GM23338 (cell line): ENCODE results near the gene KIF6. TPM values are rescaled to one million over a fixed set of nuclear protein-coding genes. Genes with fewer than 3 reads are reported as not detected.

ENCODE experiments used
- ATAC-seq: fragments of 200-7000 bp; cut with Tn5 transposase; 3 replicates; pipeline ENCODE4 v1.9.1; 2020
- DNase-seq: peaks from one replicate; pipeline ENCODE4 v3.0.0-alpha.2; 2015; ENCODE audit warnings: low spot score
- H2AFZ ChIP-seq: fragments of 200-600 bp; sonication (generic); 2 replicates; pipeline ENCODE4 v1.8.0; 2016; ENCODE audit warnings: antibody characterized with exemption, mild to moderate bottlenecking, moderate library complexity
- H3F3A ChIP-seq: fragments of 200-600 bp; sonication (generic); replicated peaks from 2 replicates; pipeline ENCODE4 v1.8.0; 2017; ENCODE audit warnings: antibody characterized with exemption, mixed run types, low read depth
- H3K27ac ChIP-seq: fragments of 200-600 bp; sonication (generic); 2 replicates; pipeline ENCODE4 v1.6.1; 2016; ENCODE audit warnings: low read depth
- H3K27me3 ChIP-seq: fragments of 200-600 bp; sonication (generic); 2 replicates; pipeline ENCODE4 v1.8.0; 2016; ENCODE audit warnings: mild to moderate bottlenecking, mixed run types, moderate library complexity; ENCODE audit not compliant: insufficient read depth
- H3K36me3 ChIP-seq: fragments of 200-600 bp; sonication (generic); 2 replicates; pipeline ENCODE4 v1.8.0; 2016; ENCODE audit warnings: mild to moderate bottlenecking; ENCODE audit not compliant: insufficient read depth
- H3K4me1 ChIP-seq: fragments of 200-600 bp; sonication (generic); 2 replicates; pipeline ENCODE4 v1.8.0; 2016; ENCODE audit warnings: mild to moderate bottlenecking, moderate library complexity; ENCODE audit not compliant: insufficient read depth
- H3K4me2 ChIP-seq: fragments of 200-600 bp; sonication (generic); 2 replicates; pipeline ENCODE4 v1.7.1; 2017; ENCODE audit warnings: mixed run types
- H3K4me3 ChIP-seq: fragments of 200-600 bp; sonication (generic); 2 replicates; pipeline ENCODE4 v1.6.1; 2016; ENCODE audit warnings: mixed run types
- H3K79me2 ChIP-seq: fragments of 200-600 bp; sonication (generic); replicated peaks from 2 replicates; pipeline ENCODE4 v1.8.0; 2017; ENCODE audit warnings: mild to moderate bottlenecking; ENCODE audit not compliant: insufficient read depth
- H3K9me2 ChIP-seq: fragments of 200-600 bp; sonication (generic); 2 replicates; pipeline ENCODE4 v1.8.0; 2017; ENCODE audit not compliant: insufficient read depth
- H4K20me1 ChIP-seq: fragments of 200-600 bp; sonication (generic); replicated peaks from 2 replicates; pipeline ENCODE4 v1.8.0; 2017; ENCODE audit warnings: mild to moderate bottlenecking; ENCODE audit not compliant: insufficient read depth
- H3K27ac Mint-ChIP-seq: 2 replicates; pipeline ENCODE4 v1.8.0; 2020; ENCODE audit warnings: inconsistent platforms, mild to moderate bottlenecking, moderate library complexity, mixed read lengths
- H3K27me3 Mint-ChIP-seq: 3 replicates; pipeline ENCODE4 v1.8.0; 2022; ENCODE audit warnings: low read depth, mild to moderate bottlenecking, moderate library complexity, mixed read lengths, inconsistent platforms; ENCODE audit not compliant: insufficient read depth, poor library complexity
- H3K36me3 Mint-ChIP-seq: 3 replicates; pipeline ENCODE4 v1.8.0; 2021; ENCODE audit warnings: low read depth, mild to moderate bottlenecking, inconsistent platforms, moderate library complexity, mixed read lengths
- H3K4me1 Mint-ChIP-seq: 3 replicates; pipeline ENCODE4 v1.8.0; 2020; ENCODE audit warnings: mild to moderate bottlenecking, inconsistent platforms, mixed read lengths
- H3K4me3 Mint-ChIP-seq: 3 replicates; pipeline ENCODE4 v1.8.0; 2021; ENCODE audit warnings: moderate library complexity, mild to moderate bottlenecking, inconsistent platforms, mixed read lengths
- H3K9me3 Mint-ChIP-seq: 3 replicates; pipeline ENCODE4 v1.8.0; 2020; ENCODE audit warnings: moderate library complexity, mild to moderate bottlenecking, inconsistent platforms, mixed read lengths
- CREB1 ChIP-seq: fragments of 250-450 bp; sonication (Bioruptor Pico); IDR thresholded peaks from 2 replicates; pipeline ENCODE4 v1.5.0; 2020; ENCODE audit warnings: low read depth, mild to moderate bottlenecking, moderate library complexity
- ETS1 ChIP-seq: IDR thresholded peaks from 2 replicates; pipeline ENCODE4 v1.6.1; 2016; ENCODE audit warnings: antibody characterized with exemption
- EZH2 ChIP-seq: fragments of 200-600 bp; sonication (generic); IDR thresholded peaks from one replicate; pipeline ENCODE4 v1.8.0; 2017; ENCODE audit warnings: antibody characterized with exemption, mild to moderate bottlenecking, low read depth; ENCODE audit not compliant: unreplicated experiment
- EZH2phosphoT487 ChIP-seq: fragments of 200-600 bp; sonication (generic); IDR thresholded peaks from one replicate; pipeline ENCODE4 v1.8.1; 2018; ENCODE audit warnings: antibody characterized with exemption; ENCODE audit not compliant: unreplicated experiment
- JUNB ChIP-seq: IDR thresholded peaks from one replicate; pipeline ENCODE4 v1.6.1; 2016; ENCODE audit warnings: antibody characterized with exemption; ENCODE audit not compliant: unreplicated experiment
- NANOG ChIP-seq: IDR thresholded peaks from 2 replicates; pipeline ENCODE4 v1.6.1; 2016; ENCODE audit warnings: antibody characterized with exemption, borderline replicate concordance
- POLR2AphosphoS5 ChIP-seq: IDR thresholded peaks from 2 replicates; pipeline ENCODE4 v1.6.1; 2016; ENCODE audit warnings: antibody characterized with exemption, low read depth
- STAT1 ChIP-seq: IDR thresholded peaks from one replicate; pipeline ENCODE4 v1.6.1; 2016; ENCODE audit warnings: antibody characterized with exemption; ENCODE audit not compliant: unreplicated experiment
- ZNF114 ChIP-seq: fragments of 250-450 bp; sonication (Bioruptor Pico); IDR thresholded peaks from 2 replicates; pipeline ENCODE4 v1.5.0; 2020; ENCODE audit warnings: mild to moderate bottlenecking, moderate library complexity
- ZNF331 ChIP-seq: fragments of 250-450 bp; sonication (Bioruptor Pico); IDR thresholded peaks from 2 replicates; pipeline ENCODE4 v1.5.0; 2020; ENCODE audit warnings: low read depth, mild to moderate bottlenecking, moderate library complexity
- polyA plus RNA-seq: library from polyadenylated mRNA; unstranded; fragments of >200 nt; fragmentation: Nextera tagmentation; extraction: Ambion mirVana; gene quantifications from 2 replicates; pipeline ENCODE4 v1.2.1, GENCODE V29; 2016
- total RNA-seq: library from RNA; depleted of rRNA; stranded (reverse); fragments of >200 nt; shearing (Covaris generic); gene quantifications from 2 replicates; pipeline ENCODE4 v1.2.3, GENCODE V29; 2014
- TF ChIP-seq, protein P1 (sequence below): IDR thresholded peaks from one replicate; pipeline ENCODE4 v1.6.1; 2018; ENCODE audit warnings: antibody characterized with exemption; ENCODE audit not compliant: unreplicated experiment

The KIF6 gene
- total and polyA plus RNA-seq, 2 experiments from 2014 or later = 0.87 to 1.7 TPM

DNA sequence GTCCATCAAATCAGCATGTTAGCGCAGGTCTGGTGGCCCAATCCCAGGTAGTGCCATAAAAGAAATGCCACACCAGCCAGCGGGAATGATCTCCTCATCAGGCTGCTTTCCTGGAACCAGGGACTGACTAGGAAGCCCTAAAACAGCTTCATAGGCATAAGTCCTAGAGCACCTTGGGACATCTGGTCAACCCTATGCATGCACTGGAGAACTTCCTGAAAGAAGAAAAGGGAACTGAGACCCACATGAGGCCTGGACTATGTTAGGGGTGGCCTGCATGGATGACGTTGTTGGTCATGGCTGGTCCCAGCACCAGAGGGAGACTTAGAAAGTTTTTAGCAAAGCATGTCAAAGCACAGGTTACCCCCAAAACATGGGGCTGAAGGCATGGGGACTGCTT lies 395.2 kb downstream of the KIF6 start (continued):
- TF ChIP-seq, protein P1, sequence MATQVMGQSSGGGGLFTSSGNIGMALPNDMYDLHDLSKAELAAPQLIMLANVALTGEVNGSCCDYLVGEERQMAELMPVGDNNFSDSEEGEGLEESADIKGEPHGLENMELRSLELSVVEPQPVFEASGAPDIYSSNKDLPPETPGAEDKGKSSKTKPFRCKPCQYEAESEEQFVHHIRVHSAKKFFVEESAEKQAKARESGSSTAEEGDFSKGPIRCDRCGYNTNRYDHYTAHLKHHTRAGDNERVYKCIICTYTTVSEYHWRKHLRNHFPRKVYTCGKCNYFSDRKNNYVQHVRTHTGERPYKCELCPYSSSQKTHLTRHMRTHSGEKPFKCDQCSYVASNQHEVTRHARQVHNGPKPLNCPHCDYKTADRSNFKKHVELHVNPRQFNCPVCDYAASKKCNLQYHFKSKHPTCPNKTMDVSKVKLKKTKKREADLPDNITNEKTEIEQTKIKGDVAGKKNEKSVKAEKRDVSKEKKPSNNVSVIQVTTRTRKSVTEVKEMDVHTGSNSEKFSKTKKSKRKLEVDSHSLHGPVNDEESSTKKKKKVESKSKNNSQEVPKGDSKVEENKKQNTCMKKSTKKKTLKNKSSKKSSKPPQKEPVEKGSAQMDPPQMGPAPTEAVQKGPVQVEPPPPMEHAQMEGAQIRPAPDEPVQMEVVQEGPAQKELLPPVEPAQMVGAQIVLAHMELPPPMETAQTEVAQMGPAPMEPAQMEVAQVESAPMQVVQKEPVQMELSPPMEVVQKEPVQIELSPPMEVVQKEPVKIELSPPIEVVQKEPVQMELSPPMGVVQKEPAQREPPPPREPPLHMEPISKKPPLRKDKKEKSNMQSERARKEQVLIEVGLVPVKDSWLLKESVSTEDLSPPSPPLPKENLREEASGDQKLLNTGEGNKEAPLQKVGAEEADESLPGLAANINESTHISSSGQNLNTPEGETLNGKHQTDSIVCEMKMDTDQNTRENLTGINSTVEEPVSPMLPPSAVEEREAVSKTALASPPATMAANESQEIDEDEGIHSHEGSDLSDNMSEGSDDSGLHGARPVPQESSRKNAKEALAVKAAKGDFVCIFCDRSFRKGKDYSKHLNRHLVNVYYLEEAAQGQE = no peak
- no peak for TF ChIP-seq ZNF331
- no peak for TF ChIP-seq NANOG
- no peak for TF ChIP-seq JUNB
- TF ChIP-seq ETS1 = no peak

DNA sequence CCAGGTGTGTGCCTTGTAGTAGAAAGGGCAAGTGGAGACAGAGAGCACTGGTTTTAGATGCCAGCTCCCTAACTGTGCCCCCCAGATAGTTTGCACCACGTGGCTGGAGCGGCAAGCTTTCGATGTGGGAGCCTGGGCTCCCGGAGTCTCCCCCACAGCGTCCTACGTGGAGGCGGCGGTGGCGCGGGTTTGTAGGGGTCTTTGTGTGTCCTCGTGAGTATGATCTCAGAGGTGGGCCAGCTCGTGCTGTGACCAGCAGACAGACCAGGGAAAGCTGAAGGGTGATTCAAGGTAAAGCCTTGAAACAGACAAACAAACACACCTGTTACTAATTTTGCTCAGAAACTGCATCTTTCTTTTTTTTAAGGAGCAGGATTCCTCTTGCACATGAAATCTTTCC lies 397.1 kb downstream of the KIF6 start:
- no peak overlapping the region for H3K4me3 ChIP-seq
- no peaks in the 10 kb centered on the region for H3F3A ChIP-seq
- H3K36me3 ChIP-seq = no peaks in the 10 kb centered on the region
- ATAC-seq = no peak
- Mint-ChIP-seq H3K9me3 (no peaks in the 10 kb centered on the region), H3K36me3 (no peaks in the 10 kb centered on the region; the same call in 2 of the 3 replicates), H3K27ac (no peak overlapping the region), H3K4me3 (no peak overlapping the region), H3K27me3 (peaks cover 5% of the 10 kb centered on the region), H3K4me1 (no peaks in the 10 kb centered on the region; the same call in 2 of the 3 replicates)
- no peak overlapping the region for H3K27ac ChIP-seq
- no peaks in the 10 kb centered on the region for H3K27me3 ChIP-seq
- H3K79me2 ChIP-seq = no peaks in the 10 kb centered on the region
- H3K4me2 ChIP-seq = no peak overlapping the region
- no peaks in the 10 kb centered on the region for H4K20me1 ChIP-seq
- no peak overlapping the region for H2AFZ ChIP-seq
- H3K4me1 ChIP-seq = no peaks in the 10 kb centered on the region
- no peak for TF ChIP-seq EZH2
- no peak for TF ChIP-seq ZNF331
- DNase-seq = no peak
- no peaks in the 10 kb centered on the region for H3K9me2 ChIP-seq

DNA sequence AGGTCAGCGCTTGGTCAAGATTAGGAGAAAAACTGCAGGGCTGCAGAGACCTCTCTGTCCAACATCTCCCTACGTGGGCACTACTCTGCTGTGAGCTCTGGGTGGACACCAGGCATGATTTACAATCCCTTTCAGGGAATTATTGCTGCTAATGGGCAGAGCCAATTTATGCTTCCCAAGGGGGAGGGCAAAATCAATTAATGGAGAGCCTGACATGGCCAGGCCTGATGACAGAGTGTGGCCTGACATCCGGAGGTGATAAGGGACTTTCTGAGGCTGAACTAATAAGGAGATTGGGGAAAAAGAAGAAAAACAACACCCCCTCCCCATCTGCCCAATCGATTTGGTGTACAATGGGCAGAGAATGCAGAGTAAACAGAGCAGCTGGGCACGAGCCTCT lies 397.7 kb downstream of the KIF6 start:
- no peak overlapping the region for H3K4me3 ChIP-seq
- no peaks in the 10 kb centered on the region for H3K79me2 ChIP-seq
- H3K4me1 ChIP-seq = no peaks in the 10 kb centered on the region
- Mint-ChIP-seq H3K27ac (no peak overlapping the region), H3K36me3 (no peaks in the 10 kb centered on the region; the same call in 2 of the 3 replicates), H3K4me1 (no peaks in the 10 kb centered on the region; the same call in 2 of the 3 replicates), H3K9me3 (no peaks in the 10 kb centered on the region), H3K4me3 (no peak overlapping the region), H3K27me3 (peaks cover 2% of the 10 kb centered on the region)
- H4K20me1 ChIP-seq = no peaks in the 10 kb centered on the region
- ATAC-seq = no peak
- H3K36me3 ChIP-seq = no peaks in the 10 kb centered on the region
- no peak overlapping the region for H3K4me2 ChIP-seq
- no peaks in the 10 kb centered on the region for H3K9me2 ChIP-seq
- no peaks in the 10 kb centered on the region for H3K27me3 ChIP-seq
- no peak overlapping the region for H3K27ac ChIP-seq
- no peak for DNase-seq
- no peak overlapping the region for H2AFZ ChIP-seq
- H3F3A ChIP-seq = no peaks in the 10 kb centered on the region
- no peak for TF ChIP-seq STAT1
- TF ChIP-seq EZH2phosphoT487 = no peak
- TF ChIP-seq POLR2AphosphoS5 = no peak
- TF ChIP-seq ETS1 = no peak
- TF ChIP-seq, protein P1 = no peak
- no peak for TF ChIP-seq ZNF114
- no peak for TF ChIP-seq JUNB
- no peak for TF ChIP-seq CREB1 (CRISPR knock-in tag)
- TF ChIP-seq NANOG = no peak
